ENCODE measurements around the gene HPS4.
A peak's percentile ranks its signal among the peaks of the same experiment; 100 is the strongest.
"Not testable (repeated sequence)": the region's sequence is repeated elsewhere in the genome, so short reads cannot be mapped to it uniquely, and the experiment has no call there.

The HPS4 gene

GRCh38 chr22:26442086-26442756 lies 41.4 kb downstream of the HPS4 start:
- no peak for DNase-seq (ENCODE audit: low spot score)

- no peak for DNase-seq (ENCODE audit: low spot score)
Observed at GRCh38 chr22:26439559-26439958, 44.0 kb downstream of the HPS4 start.

- not testable (repeated sequence) for DNase-seq (ENCODE audit: low spot score)
Observed at GRCh38 chr22:26438776-26439175, 44.8 kb downstream of the HPS4 start.

- DNase-seq (ENCODE audit: low spot score): no peak
Observed at GRCh38 chr22:26437694-26438392, 45.7 kb downstream of the HPS4 start.

GRCh38 chr22:26436903-26437515 lies 46.6 kb downstream of the HPS4 start:
- DNase-seq (ENCODE audit: low spot score): no peak

- no peak for DNase-seq (ENCODE audit: low spot score)
Observed at GRCh38 chr22:26435327-26436093, 48.1 kb downstream of the HPS4 start.

- DNase-seq (ENCODE audit: low spot score): no peak
Observed at GRCh38 chr22:26433805-26434204, 49.8 kb downstream of the HPS4 start.

GRCh38 chr22:26432619-26433311 lies 50.8 kb downstream of the HPS4 start:
- no peak for DNase-seq (ENCODE audit: low spot score)

- no peak for DNase-seq (ENCODE audit: low spot score)
Observed at GRCh38 chr22:26431261-26431995, 52.2 kb downstream of the HPS4 start.

GRCh38 chr22:26430600-26430999 lies 53.0 kb downstream of the HPS4 start:
- no peak for DNase-seq (ENCODE audit: low spot score)

- no peak for DNase-seq (ENCODE audit: low spot score)
Observed at GRCh38 chr22:26429458-26430286, 53.9 kb downstream of the HPS4 start.

GRCh38 chr22:26428515-26429457 lies 54.8 kb downstream of the HPS4 start, which contains the start of gene ASPHD2:
Gene ASPHD2, plus strand, starts transcription at chr22:26429260. Its CDS starts 4,356 bp downstream, at chr22:26433616.
- DNase-seq (ENCODE audit: low spot score): peak; percentile 82

- DNase-seq (ENCODE audit: low spot score): no peak
Observed at GRCh38 chr22:26426924-26427323, 56.7 kb downstream of the HPS4 start.

GRCh38 chr22:26418620-26419019 lies 65.0 kb downstream of the HPS4 start:
- DNase-seq (ENCODE audit: low spot score): no peak

- DNase-seq (ENCODE audit: low spot score): no peak
Observed at GRCh38 chr22:26417406-26417805, 66.2 kb downstream of the HPS4 start.

- DNase-seq (ENCODE audit: low spot score): peak; percentile 74
Observed at GRCh38 chr22:26416670-26417276, 66.8 kb downstream of the HPS4 start.

GRCh38 chr22:26416256-26416655 lies 67.3 kb downstream of the HPS4 start:
- DNase-seq (ENCODE audit: low spot score): no peak

GRCh38 chr22:26414347-26414746 lies 69.2 kb downstream of the HPS4 start:
- no peak for DNase-seq (ENCODE audit: low spot score)

GRCh38 chr22:26410386-26410785 lies 73.2 kb downstream of the HPS4 start:
- DNase-seq (ENCODE audit: low spot score): no peak
